T-helper 2 cell treated with Interferon-gamma antibody and Interleukin-4, amounts not matched to agents 100 ng/mL and 5 ng/mL, for 36 hours (primary cell): ENCODE measurements around the gene ABHD12. TPM values are rescaled to one million over a fixed set of nuclear protein-coding genes. Genes with fewer than 3 reads are reported as not detected.

Source experiments
- intact Hi-C: fragments of 100-400 bp; cut with micrococcal nuclease; formaldehyde crosslinking; loops from one replicate; pipeline ENCODE4 v1.15.1; 2023
- total RNA-seq: library from RNA; stranded (reverse); gene quantifications from 2 replicates; pipeline ENCODE4 v1.2.3, GENCODE V29; 2022

The ABHD12 gene
- total RNA-seq, 1 donor from 2014 or later = 30.5 TPM

- intact Hi-C loops = no loop called here
These were observed 67.0 kb downstream of the ABHD12 start for GRCh38 chr20:25323496-25324246.

GRCh38 chr20:25321991-25322390, 68.6 kb downstream of the ABHD12 start:
- intact Hi-C loops = no loop called here

GRCh38 chr20:25321262-25321831, 69.3 kb downstream of the ABHD12 start:
- intact Hi-C loops = no loop called here

- intact Hi-C loops = no loop called here
These were observed 70.4 kb downstream of the ABHD12 start for GRCh38 chr20:25320035-25320800.

- intact Hi-C loops = no loop called here
These were observed 71.2 kb downstream of the ABHD12 start for GRCh38 chr20:25319241-25320034.

GRCh38 chr20:25318471-25319240, 72.0 kb downstream of the ABHD12 start:
- intact Hi-C loops = no loop called here

- intact Hi-C loops = no loop called here
These were observed 73.1 kb downstream of the ABHD12 start for GRCh38 chr20:25317351-25318075.

- intact Hi-C loops = no loop called here
These were observed 74.0 kb downstream of the ABHD12 start for GRCh38 chr20:25316506-25317190.

GRCh38 chr20:25315418-25316210, 75.0 kb downstream of the ABHD12 start:
- intact Hi-C loops = no loop called here

GRCh38 chr20:25314497-25315417, 75.9 kb downstream of the ABHD12 start:
- intact Hi-C loops = loop anchor here (5.0 kb wide), 1 partner anchor 322 kb away; the partner anchor contains the start of gene APMAP

GRCh38 chr20:25313593-25313992, 77.0 kb downstream of the ABHD12 start:
- intact Hi-C loops = loop anchor here (5.0 kb wide), 1 partner anchor 321 kb away; the partner anchor contains the start of gene APMAP

- intact Hi-C loops = loop anchor here (5.0 kb wide), 1 partner anchor 320 kb away; the partner anchor contains the start of gene APMAP
These were observed 77.9 kb downstream of the ABHD12 start for GRCh38 chr20:25312716-25313115.

- intact Hi-C loops = loop anchor here (1.0 to 5.0 kb wide), 3 partner anchors 79 to 319 kb away; partner anchors contain the start of genes ABHD12 and APMAP
These were observed 79.5 kb downstream of the ABHD12 start for GRCh38 chr20:25310921-25311728.

GRCh38 chr20:25310268-25310920, 80.2 kb downstream of the ABHD12 start:
- intact Hi-C loops = loop anchor here (1.0 to 5.0 kb wide), 3 partner anchors 80 to 318 kb away; partner anchors contain the start of genes ABHD12 and APMAP
